ENCODE data around the gene CYBRD1.

- TF ChIP-seq CTCF (IDR thresholded peaks at IDR 0.05; ENCODE audit: insufficient read depth, low read length) = peak; percentile 61
- TF ChIP-seq POLR2AphosphoS5 (IDR thresholded peaks at IDR 0.05; ENCODE audit: low read depth) = no peak
- TF ChIP-seq GABPA (IDR thresholded peaks at IDR 0.05; ENCODE audit: low read depth) = no peak
- no peak for TF ChIP-seq SPI1 (IDR thresholded peaks at IDR 0.05; ENCODE audit: borderline replicate concordance, low read depth)
- TF ChIP-seq REST (IDR thresholded peaks at IDR 0.05; ENCODE audit: insufficient replicate concordance, low read depth) = no peak
These were observed 76.5 kb downstream of the CYBRD1 start for GRCh38 chr2:171598713-171599319.

Data from HL-60 (cell line).